ENCODE results near the gene FLYWCH2. TPM values are rescaled to one million over a fixed set of nuclear protein-coding genes. Genes with fewer than 3 reads are reported as not detected.

The FLYWCH2 gene
- total and polyA plus RNA-seq, 2 of the 8 experiments (the other 6 are each of a cell fraction or from before 2014, with no cell fraction given) = 16.4 to 30.7 TPM

GRCh38 chr16:2904922-2905240 is 21.9 kb downstream of the FLYWCH2 start (continued):
- TF ChIP-seq RAD21 (IDR thresholded peaks at IDR 0.05 in 1 of 2, conservative IDR thresholded peaks at IDR 0.05 in 1 of 2; ENCODE audit: low read depth in 2 of 2, low read length in 2 of 2) (no peak), CTBP2 (IDR thresholded peaks at IDR 0.05; ENCODE audit: borderline replicate concordance, insufficient read depth, insufficient read length, low read length) (no peak), YY1 (IDR thresholded peaks at IDR 0.05; ENCODE audit: low read depth, low read length) (no peak)
- TF ChIP-seq, protein P1, sequence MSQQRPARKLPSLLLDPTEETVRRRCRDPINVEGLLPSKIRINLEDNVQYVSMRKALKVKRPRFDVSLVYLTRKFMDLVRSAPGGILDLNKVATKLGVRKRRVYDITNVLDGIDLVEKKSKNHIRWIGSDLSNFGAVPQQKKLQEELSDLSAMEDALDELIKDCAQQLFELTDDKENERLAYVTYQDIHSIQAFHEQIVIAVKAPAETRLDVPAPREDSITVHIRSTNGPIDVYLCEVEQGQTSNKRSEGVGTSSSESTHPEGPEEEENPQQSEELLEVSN (IDR thresholded peaks at IDR 0.05) = no peak
